Muscle layer of colon (tissue), 2 donors: ENCODE data around the gene ERC1.
"Not testable (repeated sequence)": the region's sequence is repeated elsewhere in the genome, so short reads cannot be mapped to it uniquely, and the experiment has no call there.

Experiments
- H3K27ac ChIP-seq: one replicate; pipeline ENCODE4 v1.7.0; 2013; ENCODE audit warnings: low read depth, mild to moderate bottlenecking, low read length, moderate library complexity
- H3K27me3 ChIP-seq, 2 donors: one replicate each; pipeline ENCODE4 v1.7.0; 2013; ENCODE audit warnings: low read length in 2 of 2, mild to moderate bottlenecking in 2 of 2; ENCODE audit not compliant: insufficient read depth in 2 of 2, control insufficient read depth in 1 of 2
- H3K36me3 ChIP-seq: one replicate; pipeline ENCODE4 v1.7.0; 2013; ENCODE audit warnings: mild to moderate bottlenecking, low read length; ENCODE audit not compliant: insufficient read depth
- H3K4me1 ChIP-seq: one replicate; pipeline ENCODE4 v1.7.0; 2013; ENCODE audit warnings: mild to moderate bottlenecking, low read length; ENCODE audit not compliant: insufficient read depth
- H3K4me3 ChIP-seq, 2 donors: one replicate each; pipeline ENCODE4 v1.7.0; 2013; ENCODE audit warnings: low read length in 2 of 2, low read depth in 1 of 2, mild to moderate bottlenecking in 1 of 2, moderate library complexity in 1 of 2
- H3K9ac ChIP-seq: one replicate; pipeline ENCODE4 v1.7.0; 2013; ENCODE audit warnings: low read length
- H3K9me3 ChIP-seq: one replicate; pipeline ENCODE4 v1.7.0; 2013; ENCODE audit warnings: mild to moderate bottlenecking, low read length
- donor health status: abdominal sarcoma.
- donor health status: Adenocarcinoma of cecum.

ERC1 gene

DNA sequence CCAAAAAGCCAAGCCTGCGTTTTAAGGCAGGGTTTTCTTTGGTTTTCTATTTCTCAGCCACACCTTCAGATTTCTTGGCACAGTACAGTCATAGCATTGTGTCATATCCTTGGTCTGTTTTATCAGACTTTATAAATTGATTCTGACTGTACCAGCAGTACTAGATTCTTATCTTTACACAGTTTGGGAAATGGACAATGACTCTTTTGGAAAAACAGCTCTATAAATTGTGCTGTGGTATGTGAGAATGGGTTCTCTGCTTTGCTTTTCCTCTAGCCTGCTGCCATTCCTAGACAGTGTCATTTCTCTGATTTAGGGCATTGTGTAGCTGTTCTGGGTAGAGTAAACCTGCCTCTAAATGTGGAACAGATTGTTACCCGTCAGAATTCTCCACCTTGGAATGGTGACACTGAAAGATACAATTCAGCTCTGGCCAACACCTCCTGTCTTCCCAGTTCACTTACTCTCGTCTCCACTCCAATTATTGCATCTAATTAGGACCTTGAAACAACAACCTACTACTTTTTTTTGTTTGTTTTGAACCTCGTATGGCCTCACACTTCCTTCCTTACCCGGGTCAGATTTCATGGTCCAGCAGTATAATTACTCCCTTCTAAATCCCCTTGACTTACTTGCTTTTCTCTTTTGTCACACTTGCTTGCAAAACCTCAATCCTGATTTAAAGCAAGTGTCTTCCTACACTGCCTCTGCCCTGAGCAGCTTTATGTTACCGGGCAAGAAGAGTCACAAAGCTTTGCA is 226.3 kb downstream of the ERC1 start:
- no peak overlapping the region for H3K27ac ChIP-seq
- H3K27me3 ChIP-seq = no peaks in the 10 kb centered on the region
- no peaks in the 10 kb centered on the region for H3K36me3 ChIP-seq
- no peaks in the 10 kb centered on the region for H3K9me3 ChIP-seq
- H3K4me3 ChIP-seq = no peak overlapping the region
- H3K9ac ChIP-seq = no peak overlapping the region
- peaks cover 35% of the 10 kb centered on the region for H3K4me1 ChIP-seq

DNA sequence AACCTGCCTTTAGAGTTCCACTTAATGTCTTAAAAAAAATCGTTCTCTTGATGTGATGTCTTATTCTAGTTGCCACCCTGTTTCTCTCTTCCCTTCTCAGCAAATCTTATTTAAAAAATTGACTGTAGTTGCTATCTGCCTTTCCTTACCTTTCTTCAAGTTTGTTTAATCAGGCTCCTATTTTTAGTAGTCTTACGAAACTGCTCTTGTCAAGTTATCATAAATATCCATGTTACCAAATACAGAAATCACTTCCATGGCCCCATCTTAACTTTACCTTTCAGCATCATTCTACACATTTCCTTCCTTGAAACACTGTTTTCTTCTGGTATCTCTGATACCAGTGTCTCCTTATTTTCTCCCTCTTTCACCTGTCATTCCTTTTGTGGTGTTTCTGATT is 227.3 kb downstream of the ERC1 start:
- H3K27ac ChIP-seq = no peak overlapping the region
- H3K9me3 ChIP-seq = no peaks in the 10 kb centered on the region
- H3K27me3 ChIP-seq = no peaks in the 10 kb centered on the region
- no peak overlapping the region for H3K9ac ChIP-seq
- H3K4me1 ChIP-seq = peaks cover 35% of the 10 kb centered on the region
- no peak overlapping the region for H3K4me3 ChIP-seq
- no peaks in the 10 kb centered on the region for H3K36me3 ChIP-seq

DNA sequence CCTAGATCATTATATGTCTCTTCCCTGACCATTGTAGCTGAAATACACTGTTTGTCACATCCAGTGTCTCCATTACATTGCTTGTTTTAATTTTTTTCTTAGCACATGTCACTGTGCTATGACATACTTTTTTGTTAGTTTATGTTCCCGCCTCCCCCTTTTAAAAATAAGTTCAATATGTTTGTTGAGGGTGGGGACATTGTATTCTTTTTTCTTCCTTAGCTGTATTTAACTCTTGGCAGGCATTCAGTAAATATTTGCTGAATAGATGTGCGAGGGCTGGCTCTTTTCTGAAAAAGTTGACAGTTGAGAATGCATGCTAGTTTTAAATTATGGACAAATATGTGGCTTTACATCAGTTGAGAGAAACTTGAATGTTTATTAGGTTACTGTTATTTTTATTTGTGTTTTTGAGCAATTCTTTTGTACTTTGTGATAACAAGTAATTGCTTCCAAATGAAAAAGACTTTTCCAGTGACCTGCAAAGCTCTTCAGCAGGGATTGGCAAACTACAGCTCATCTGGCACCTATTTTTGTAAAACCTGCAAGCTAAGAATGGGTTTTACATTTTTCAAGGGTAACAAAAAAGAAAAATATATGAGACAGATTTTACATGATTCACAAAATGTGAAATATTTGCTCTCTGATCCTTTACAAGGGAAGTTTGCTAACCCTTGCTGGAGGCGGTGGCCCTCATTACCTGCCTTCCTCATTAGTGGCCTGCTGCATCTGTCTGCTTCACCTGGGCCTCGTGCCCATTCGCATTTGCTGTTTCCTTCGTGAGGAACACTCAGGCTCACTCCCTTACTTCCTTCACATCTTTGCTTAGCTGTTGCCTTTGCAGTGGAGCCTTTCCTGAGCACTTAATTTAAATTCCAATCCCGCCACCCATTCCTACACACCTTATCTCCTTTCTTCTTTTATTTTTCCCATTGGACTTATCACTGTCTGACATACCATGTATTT is 229.4 kb downstream of the ERC1 start:
- Histone ChIP-seq H3K27ac (no peak overlapping the region), H3K4me1 (peaks cover 35% of the 10 kb centered on the region), H3K4me3 (no peak overlapping the region), H3K27me3 (no peaks in the 10 kb centered on the region), H3K9ac (no peak overlapping the region), H3K36me3 (no peaks in the 10 kb centered on the region), H3K9me3 (no peaks in the 10 kb centered on the region)

DNA sequence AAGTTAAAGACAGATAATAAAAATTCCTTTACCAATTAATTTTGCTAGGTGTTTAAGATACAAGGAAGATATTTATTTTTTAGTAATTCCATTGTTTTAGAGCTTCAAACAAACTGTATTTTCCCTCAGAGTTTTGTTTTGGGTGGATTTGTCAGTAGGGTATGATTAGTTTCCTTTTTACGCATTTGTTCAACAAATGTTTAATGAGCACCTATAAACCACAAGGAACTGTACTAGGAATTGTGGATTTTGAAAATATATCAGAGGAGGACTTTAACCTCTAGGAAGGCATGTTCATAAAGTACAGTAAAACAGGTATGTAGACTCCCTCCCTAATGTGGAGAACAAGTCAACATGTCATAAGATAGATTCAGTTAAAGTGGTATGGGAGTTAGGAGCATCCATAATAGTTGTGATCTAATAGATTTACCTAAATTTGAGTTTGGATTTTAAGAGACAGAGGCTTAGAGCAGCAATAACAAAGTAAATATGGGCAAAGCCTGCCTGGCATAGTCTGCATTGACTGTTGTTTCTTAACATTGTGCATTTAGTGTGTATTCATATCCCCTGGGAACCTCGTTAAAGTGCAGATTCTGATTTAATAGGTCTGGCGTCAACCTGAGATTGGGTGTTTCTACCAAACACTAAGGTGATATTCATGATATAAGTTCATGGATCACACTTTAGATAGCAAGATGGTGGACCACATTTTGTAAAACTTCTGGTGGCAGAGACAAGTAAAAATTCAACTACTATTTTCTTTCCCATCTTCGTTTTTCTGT is 232.0 kb downstream of the ERC1 start:
- H3K9ac ChIP-seq = no peak overlapping the region
- H3K9me3 ChIP-seq = no peaks in the 10 kb centered on the region
- no peak overlapping the region for H3K4me3 ChIP-seq
- no peaks in the 10 kb centered on the region for H3K36me3 ChIP-seq
- peaks cover 23% of the 10 kb centered on the region for H3K4me1 ChIP-seq
- no peak overlapping the region for H3K27ac ChIP-seq
- no peaks in the 10 kb centered on the region for H3K27me3 ChIP-seq

DNA sequence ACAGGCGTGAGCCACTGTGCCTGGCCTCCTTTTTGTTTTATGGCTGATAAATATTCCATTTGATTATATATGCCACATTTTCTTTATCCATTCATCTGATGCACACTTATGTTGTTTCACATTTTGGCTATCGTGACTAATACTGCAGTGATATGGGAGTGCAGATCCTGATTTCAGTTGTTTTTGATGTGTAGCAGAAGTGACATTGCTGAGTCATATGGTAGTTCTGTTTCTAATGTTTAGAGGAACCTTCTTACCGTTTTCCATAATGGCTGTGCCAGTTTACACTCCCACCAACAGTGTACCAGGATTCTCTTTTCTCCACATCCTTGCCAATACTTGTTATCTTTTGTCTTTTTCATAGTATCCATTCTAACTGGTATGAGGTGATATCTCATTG is 235.9 kb downstream of the ERC1 start:
- Histone ChIP-seq H3K4me1 (peaks cover 3% of the 10 kb centered on the region), H3K4me3 (no peak overlapping the region), H3K27me3 (no peaks in the 10 kb centered on the region), H3K9ac (no peak overlapping the region), H3K36me3 (no peaks in the 10 kb centered on the region), H3K9me3 (no peaks in the 10 kb centered on the region), H3K27ac (no peak overlapping the region)

DNA sequence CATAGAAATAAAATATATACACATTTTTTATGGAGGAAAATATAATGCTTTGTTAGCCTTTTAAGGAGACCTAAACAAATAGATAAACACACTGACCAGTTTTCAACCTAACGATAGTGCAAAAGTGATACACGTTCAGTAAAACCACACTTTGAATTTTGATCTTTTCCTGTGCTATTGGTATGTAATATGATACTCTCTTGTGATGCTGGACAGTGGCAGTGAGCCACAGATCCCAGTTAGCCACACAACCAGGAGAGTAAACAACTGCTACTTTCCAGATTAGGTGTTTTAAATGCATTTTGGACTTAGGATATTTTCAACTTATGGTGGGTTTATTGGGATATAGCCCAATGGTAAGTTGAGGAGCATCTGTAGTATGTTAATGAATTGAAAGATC is 243.1 kb downstream of the ERC1 start:
- no peaks in the 10 kb centered on the region for H3K4me1 ChIP-seq
- H3K36me3 ChIP-seq = peaks cover 13% of the 10 kb centered on the region
- H3K27ac ChIP-seq = no peak overlapping the region
- H3K27me3 ChIP-seq = no peaks in the 10 kb centered on the region
- no peak overlapping the region for H3K9ac ChIP-seq
- no peak overlapping the region for H3K4me3 ChIP-seq
- H3K9me3 ChIP-seq = no peaks in the 10 kb centered on the region

DNA sequence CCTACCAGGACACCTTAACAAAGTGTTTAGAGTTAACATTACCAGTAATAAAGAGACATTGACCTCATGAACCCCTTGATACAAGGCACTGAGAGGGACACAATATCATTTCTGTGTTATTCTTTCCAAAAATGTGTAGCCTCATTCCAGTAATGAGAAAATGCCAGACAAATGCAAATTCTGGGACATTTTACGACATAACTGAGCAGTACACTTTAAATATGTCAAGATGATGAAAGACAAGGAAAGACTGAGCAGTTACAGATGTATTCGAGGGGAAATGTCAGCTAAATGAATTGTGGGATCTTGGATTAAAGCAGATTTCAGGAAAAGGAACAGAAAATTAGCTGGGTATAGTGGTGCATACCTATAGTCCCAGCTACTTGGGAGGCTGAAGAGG is 255.6 kb downstream of the ERC1 start:
- Histone ChIP-seq H3K27me3 (no peaks in the 10 kb centered on the region), H3K4me1 (no peaks in the 10 kb centered on the region), H3K9me3 (no peaks in the 10 kb centered on the region), H3K9ac (no peak overlapping the region), H3K36me3 (no peaks in the 10 kb centered on the region), H3K27ac (no peak overlapping the region), H3K4me3 (no peak overlapping the region)

DNA sequence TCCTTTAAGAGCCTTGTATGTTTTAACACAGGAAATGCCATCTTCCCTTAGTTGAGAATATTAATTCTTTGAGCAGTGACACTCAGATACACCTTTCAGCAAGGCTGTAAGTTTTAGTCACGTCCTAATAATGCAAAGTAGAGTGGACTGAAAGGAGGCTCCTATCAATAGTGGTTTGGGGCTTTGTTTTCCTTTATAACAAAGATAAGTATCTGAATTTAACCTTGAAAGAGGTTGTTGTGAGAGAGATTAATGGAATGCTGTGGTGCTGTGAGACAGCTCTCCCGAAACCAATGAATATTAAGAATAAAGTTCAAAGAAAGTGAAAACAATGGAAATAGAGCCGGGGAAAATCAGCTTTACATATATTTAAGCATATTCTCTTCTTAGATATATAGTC is 259.6 kb downstream of the ERC1 start:
- Histone ChIP-seq H3K36me3 (no peaks in the 10 kb centered on the region), H3K4me3 (no peak overlapping the region), H3K27me3 (no peaks in the 10 kb centered on the region), H3K4me1 (no peaks in the 10 kb centered on the region), H3K9ac (no peak overlapping the region), H3K27ac (no peak overlapping the region), H3K9me3 (no peaks in the 10 kb centered on the region)

DNA sequence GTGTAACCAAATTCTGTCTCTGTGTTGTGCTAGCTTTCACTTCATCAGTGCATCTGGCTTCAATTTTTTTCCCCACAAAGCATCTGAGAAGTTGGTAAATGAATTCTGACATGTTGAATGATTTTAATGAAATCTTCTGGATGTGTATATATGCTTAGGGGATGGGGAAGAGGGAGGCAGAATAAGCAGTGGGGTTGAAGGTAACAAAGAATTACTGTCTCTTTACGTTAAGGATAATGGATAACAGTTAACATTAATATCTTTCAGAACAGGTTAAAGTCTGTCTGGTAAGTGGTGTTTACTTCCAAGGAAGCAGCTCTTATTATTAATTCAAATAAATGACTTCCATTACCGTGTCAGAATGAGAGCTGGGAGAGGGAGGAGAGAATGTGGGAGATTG is 261.7 kb downstream of the ERC1 start:
- Histone ChIP-seq H3K27ac (no peak overlapping the region), H3K4me1 (no peaks in the 10 kb centered on the region), H3K27me3 (no peaks in the 10 kb centered on the region), H3K36me3 (no peaks in the 10 kb centered on the region), H3K4me3 (no peak overlapping the region), H3K9me3 (no peaks in the 10 kb centered on the region), H3K9ac (no peak overlapping the region)

DNA sequence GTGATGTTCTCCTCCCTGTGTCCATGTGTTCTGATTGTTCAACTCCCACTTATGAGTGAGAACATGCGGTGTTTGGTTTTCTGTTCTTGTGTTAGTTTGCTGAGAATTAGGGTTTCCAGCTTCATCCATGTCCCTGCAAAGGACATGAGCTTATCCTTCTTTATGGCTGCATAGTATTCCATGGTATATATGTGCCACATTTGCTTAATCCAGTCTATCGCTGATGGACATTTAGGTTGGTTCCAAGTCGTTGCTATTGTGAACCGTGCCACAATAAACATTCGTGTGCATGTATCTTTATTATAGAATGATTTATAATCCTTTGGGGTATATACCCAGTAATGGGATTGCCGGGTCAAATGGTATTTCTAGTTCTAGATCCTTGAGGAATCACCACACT is 264.1 kb downstream of the ERC1 start:
- not testable (repeated sequence) for H3K9ac ChIP-seq, H3K36me3 ChIP-seq, H3K9me3 ChIP-seq, H3K4me3 ChIP-seq, H3K27me3 ChIP-seq, H3K27ac ChIP-seq, H3K4me1 ChIP-seq

DNA sequence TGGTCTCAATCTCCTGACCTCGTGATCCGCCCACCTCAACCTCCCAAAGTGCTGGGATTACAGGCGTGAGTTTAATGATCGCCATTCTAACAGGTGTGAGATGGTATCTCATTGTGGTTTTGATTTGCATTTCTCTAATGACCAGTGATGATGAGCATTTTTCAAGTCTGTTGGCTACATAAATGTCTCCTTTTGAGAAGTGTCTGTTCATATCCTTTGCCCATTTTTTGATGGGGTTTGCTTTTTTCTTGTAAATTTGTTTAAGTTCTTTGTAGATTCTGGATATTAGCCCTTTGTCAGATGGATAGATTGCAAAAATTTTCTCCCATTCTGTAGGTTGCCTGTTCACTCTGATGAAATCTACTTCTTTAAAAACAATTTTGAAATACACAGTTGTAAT is 264.8 kb downstream of the ERC1 start:
- H3K4me1 ChIP-seq, H3K27ac ChIP-seq, H3K27me3 ChIP-seq, H3K9me3 ChIP-seq, H3K9ac ChIP-seq, H3K4me3 ChIP-seq, H3K36me3 ChIP-seq: not testable (repeated sequence)
